ENCODE data around the gene AMH. TPM values are rescaled to one million over a fixed set of nuclear protein-coding genes. Genes with fewer than 3 reads are reported as not detected.
A peak's percentile ranks its signal among the peaks of the same experiment; 100 is the strongest.

Gene AMH
- total and polyA plus RNA-seq, 2 of the 13 experiments (the other 11 are each of a cell fraction or from before 2014, with no cell fraction given), result 0.03 to 0.18 TPM

- no peak for TF ChIP-seq ELK4 (CRISPR knock-in tag; IDR thresholded peaks at IDR 0.05; ENCODE audit: borderline replicate concordance)
- TF ChIP-seq POLR2G (IDR thresholded peaks at IDR 0.05; ENCODE audit: low read depth, low read length), result peak; percentile 17; the same call in 1 of the 2 replicates
- TF ChIP-seq ZC3H13 (CRISPR knock-in tag; IDR thresholded peaks at IDR 0.05), result peak; percentile 14; the same call in 1 of the 2 replicates
- peak; percentile 43; the same call in 1 of the 2 replicates for TF ChIP-seq RBFOX2 (IDR thresholded peaks at IDR 0.05; ENCODE audit: low read depth, low read length)
- TF ChIP-seq ZNF30 (CRISPR knock-in tag; IDR thresholded peaks at IDR 0.05), result no peak
- TF ChIP-seq ZNF562 (CRISPR knock-in tag; IDR thresholded peaks at IDR 0.05; ENCODE audit: borderline replicate concordance), result no peak
- 0 out of 2 replicates have a peak, but pooled peaks have one; percentile 14 for TF ChIP-seq HIVEP1 (CRISPR knock-in tag; IDR thresholded peaks at IDR 0.05)
- no peak for TF ChIP-seq MIER2 (CRISPR knock-in tag; IDR thresholded peaks at IDR 0.05)
- TF ChIP-seq CHCHD3 (CRISPR knock-in tag; IDR thresholded peaks at IDR 0.05), result no peak
- no peak for TF ChIP-seq ARID2 (CRISPR knock-in tag; IDR thresholded peaks at IDR 0.05; ENCODE audit: borderline replicate concordance)
- TF ChIP-seq ZGPAT (CRISPR knock-in tag; IDR thresholded peaks at IDR 0.05), result no peak
- no peak for TF ChIP-seq SRSF9 (IDR thresholded peaks at IDR 0.05; ENCODE audit: borderline replicate concordance, insufficient read depth, low read depth, low read length, poor library complexity, severe bottlenecking)
- no peak for TF ChIP-seq HMGXB4 (CRISPR knock-in tag; IDR thresholded peaks at IDR 0.05; ENCODE audit: borderline replicate concordance in 1 of 2, low read depth in 1 of 2)
- TF ChIP-seq HMG20B (CRISPR knock-in tag; conservative IDR thresholded peaks at IDR 0.05), result no peak
- no peak for TF ChIP-seq ZNF24 (IDR thresholded peaks at IDR 0.05)
- TF ChIP-seq, protein P1, sequence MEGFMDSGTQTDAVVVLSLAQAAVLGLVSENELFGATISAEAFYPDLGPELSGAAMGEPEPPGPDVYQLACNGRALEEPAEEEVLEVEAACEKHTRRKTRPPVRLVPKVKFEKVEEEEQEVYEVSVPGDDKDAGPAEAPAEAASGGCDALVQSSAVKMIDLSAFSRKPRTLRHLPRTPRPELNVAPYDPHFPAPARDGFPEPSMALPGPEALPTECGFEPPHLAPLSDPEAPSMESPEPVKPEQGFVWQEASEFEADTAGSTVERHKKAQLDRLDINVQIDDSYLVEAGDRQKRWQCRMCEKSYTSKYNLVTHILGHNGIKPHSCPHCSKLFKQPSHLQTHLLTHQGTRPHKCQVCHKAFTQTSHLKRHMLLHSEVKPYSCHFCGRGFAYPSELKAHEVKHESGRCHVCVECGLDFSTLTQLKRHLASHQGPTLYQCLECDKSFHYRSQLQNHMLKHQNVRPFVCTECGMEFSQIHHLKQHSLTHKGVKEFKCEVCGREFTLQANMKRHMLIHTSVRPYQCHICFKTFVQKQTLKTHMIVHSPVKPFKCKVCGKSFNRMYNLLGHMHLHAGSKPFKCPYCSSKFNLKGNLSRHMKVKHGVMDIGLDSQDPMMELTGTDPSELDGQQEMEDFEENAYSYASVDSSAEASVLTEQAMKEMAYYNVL (CRISPR knock-in tag; IDR thresholded peaks at IDR 0.05; ENCODE audit: borderline replicate concordance), result no peak
- TF ChIP-seq NR1H2 (CRISPR knock-in tag; IDR thresholded peaks at IDR 0.05; ENCODE audit: borderline replicate concordance, low read depth), result no peak
- TF ChIP-seq AGO2 (optimal IDR thresholded peaks at IDR 0.05; ENCODE audit: low read depth, low read length), result peak; percentile 44
- TF ChIP-seq ZFX (CRISPR knock-in tag; IDR thresholded peaks at IDR 0.05; ENCODE audit: low read depth), result no peak
- TF ChIP-seq FLYWCH1 (CRISPR knock-in tag; IDR thresholded peaks at IDR 0.05), result no peak
Measured at GRCh38 chr19:2230807-2231533, 18.2 kb upstream of the AMH start (continued).

All from HepG2 (cell line).